ENCODE data around the gene IL11.
"Not testable (repeated sequence)": the region's sequence is repeated elsewhere in the genome, so short reads cannot be mapped to it uniquely, and the experiment has no call there.

Gene IL11

GRCh38 chr19:55370305-55370988, at the start of gene IL11:
IL11 (minus strand) TSS chr19:55370463; CDS start chr19:55370310, 153 bp downstream.
- DNase-seq = no peak

DNA sequence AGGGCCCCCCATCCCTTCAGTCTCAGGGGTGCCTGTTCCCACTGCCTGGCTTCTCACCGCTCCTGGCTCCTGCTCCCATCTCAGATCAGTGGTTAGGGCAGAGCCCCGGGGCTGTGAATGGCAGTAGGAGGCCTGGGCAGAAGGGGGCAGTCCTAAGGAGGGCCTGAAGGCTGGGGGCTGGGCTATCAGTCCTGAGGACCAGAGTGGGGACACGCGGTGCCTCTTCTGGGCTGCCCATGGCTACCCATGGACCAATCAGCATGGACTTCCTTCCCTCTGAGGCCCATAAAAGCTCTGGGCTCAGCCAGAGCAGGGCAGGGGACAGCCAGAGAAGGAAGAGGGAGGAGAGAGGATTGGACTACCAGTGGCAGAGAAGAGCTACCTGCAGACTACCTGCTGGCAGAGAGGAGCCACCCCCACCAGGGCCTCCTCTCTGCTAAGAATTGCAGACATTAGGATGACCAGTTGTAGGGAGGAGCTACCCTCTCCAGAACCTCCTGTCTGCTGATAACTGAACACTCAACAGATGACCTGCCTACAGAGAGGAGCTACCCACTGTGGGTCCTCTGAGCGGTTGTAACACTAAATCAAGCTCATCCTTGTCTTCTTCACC, 49.5 kb upstream of the IL11 start:
- no peak for DNase-seq

GRCh38 chr19:55419103-55419502, 48.8 kb upstream of the IL11 start:
- no peak for DNase-seq

DNA sequence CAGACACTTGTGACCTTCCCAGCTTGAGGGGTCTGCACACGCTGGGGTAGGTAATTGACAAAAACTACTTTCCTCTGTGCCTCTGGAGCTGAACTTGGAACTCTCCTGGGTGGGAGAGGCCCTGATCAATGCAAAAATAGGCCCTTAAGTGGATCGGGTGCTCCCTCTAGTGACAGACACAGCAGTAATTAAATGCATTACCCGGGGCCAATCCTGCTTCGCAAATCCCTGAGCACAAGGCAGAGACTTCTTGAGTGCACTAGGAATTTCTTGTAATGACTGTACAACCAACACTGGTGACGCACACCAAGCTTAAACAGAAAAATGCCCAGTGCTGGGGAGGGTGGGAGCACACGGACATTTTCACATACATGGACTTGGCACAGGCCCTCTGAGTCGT, 47.9 kb upstream of the IL11 start:
- peak; percentile 64 for DNase-seq

GRCh38 chr19:55410168-55410567, 39.9 kb upstream of the IL11 start:
- no peak for DNase-seq

DNA sequence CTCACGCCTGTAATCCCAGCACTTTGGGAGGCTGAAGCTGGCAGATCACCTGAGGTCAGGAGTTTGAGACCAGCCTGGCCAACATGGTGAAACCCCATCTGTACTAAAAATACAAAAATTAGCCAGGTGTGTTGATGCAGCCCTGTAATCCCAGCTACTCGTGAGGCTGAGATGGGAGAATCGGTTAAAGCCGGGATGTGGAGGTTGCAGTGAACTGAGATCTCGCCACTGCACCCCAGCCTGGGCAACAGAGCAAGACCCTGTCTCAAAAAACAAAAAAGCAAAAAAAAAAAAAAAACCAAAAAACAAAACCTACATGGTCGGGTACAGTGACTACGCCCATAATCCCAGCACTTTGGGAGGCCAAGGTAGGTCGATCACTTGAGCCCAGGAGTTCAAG, 38.9 kb upstream of the IL11 start:
- not testable (repeated sequence) for DNase-seq

DNA sequence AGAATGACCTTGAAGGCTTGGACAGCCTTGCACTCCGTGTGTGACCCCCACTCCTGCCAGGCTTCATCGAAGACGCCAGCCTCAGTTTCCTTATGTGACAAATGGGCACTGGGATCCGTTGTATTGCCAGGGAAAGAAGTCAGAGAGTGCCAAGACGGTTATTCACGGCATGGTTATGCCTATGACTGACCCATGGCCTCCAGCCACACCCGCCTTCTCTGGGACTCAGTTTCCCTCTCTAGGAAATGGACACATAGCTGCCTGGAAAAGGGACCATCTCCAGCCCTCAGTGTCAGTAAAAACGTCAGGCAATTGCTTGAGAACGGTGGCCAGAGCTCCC, 38.2 kb upstream of the IL11 start:
- no peak for DNase-seq

- DNase-seq = peak; percentile 99
Measured at GRCh38 chr19:55407800-55408532, 37.7 kb upstream of the IL11 start.

DNA sequence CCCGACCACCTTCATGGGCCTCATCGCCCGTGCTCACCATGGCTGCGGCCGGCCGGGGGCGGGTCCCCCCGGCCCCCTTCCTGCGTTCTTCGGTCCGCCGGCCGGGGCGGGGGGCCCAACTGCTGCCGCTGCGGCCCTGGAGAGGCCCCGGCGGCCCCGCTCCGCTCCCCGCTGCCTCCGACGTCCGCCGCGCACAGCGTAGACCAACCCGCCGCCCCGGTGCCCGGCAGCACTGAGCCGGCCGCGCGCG, 37.2 kb upstream of the IL11 start, which contains the start of gene UBE2S:
Gene UBE2S, minus strand, starts transcription at position 239 of the 250 bp plus-strand sequence. Its CDS starts 199 bp downstream, at position 40.
- not testable (repeated sequence) for DNase-seq

GRCh38 chr19:55406826-55407549, 36.7 kb upstream of the IL11 start:
- peak; percentile 26 for DNase-seq

DNA sequence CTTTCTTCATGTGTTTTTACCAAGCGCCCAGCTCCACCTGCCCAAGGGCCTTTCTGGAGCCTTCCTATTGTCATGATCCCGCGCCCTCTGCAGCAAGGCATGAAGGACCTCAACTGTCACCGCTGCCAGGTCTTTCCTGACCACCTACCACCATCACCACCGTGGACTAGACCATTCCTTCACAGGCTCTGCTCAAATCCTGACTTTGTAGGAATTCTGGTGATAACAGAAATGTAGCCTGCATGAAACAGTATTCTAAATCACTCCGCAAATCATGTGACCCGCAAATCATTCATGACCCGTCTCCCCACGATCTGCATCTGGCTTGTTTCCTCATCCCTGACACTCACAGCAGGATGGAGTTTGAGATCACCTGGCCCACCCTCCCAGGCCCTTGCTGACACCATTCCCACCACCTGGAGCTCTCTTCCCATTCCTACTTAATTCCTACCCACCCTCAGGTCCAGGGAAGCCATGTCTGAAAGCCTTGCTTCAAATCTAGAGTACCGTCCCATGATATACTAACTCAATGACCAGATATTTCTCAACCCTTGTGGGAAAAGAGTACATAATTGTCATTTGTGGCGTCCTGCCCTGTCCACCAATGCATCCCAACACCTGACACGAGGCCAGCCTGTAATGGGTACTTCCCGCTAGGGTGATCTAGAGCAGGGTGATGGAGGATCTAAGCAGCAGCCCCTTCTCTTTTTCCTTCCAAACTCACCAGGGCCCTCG, 36.0 kb upstream of the IL11 start:
- DNase-seq = no peak

DNA sequence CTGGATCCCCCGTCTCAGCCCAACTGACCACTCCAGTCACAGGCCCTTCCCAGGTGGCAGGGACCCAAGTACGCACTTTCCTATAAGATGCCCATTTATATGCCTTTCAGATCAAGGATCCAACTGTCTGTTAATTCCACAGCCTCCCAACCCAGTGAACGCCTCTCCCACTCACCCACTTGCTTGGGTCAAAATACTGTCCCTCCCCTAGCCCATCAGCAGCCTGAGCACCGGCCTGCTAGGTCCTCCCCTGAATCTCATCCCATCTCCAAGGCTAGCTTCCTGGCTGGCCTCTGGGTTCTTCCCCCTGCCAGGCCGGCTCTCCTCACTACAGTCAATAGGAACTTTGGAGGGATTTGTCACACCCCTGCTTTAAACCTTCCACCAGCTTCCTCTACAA, 35.4 kb upstream of the IL11 start:
- DNase-seq = no peak

DNA sequence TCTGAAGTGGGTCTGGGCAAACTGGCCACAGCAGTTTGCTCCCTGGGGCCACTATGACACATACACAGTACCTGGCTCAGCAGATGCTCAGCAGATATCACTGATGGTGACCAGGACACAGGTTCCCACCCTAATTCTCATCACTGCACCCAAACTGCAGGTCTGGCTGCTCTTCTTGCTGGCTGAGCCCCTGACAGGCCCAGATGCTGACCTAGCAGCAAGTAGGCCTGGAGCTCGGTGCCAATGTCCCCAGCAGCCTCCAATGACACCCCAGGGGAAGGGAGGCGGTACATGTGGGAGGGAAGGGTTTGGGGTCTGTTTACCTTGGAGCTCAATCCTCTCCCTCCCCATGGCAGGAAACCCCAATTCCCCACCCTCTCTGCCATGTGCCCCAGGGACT, 32.2 kb upstream of the IL11 start:
- no peak for DNase-seq

GRCh38 chr19:55401390-55401789, 31.1 kb upstream of the IL11 start:
- DNase-seq = not testable (repeated sequence)

DNA sequence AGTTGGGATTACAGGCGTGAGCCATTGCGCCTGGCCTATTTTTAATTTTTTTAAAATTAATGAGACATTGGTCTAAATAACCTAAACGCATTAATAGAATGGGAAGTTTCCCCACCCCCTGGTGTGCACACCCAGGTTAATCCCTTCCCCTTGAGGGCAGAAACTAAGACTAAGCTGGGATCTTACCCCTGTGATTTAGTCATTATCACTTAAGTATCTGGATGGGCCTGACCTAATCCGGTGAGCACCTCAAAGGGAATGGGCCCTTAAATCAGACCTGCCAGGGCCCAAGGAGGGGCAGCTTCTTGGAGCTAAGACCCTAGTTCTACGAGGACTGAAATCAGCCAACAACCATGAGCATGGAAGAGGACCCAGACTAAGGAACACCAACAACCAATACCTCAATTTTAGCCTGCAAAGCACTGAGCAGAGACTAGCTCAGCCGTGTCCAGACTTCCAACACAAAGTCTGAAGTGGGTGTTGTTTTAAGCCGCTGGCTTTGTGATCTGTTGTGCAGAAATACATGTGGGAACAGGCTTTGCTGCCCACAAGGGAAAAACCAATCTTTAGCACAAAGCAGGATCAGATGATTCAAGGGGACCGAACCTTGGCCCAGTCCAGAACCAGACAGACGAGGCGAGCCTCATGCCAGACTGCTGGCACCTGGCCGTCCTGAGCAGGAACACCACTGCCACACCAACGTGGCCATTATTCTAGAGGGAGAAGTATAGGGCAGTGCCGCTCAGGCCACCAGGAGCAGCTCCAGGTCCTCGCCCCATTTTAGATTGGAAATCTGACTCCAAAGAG, 30.2 kb upstream of the IL11 start:
- DNase-seq = no peak

- DNase-seq = peak; percentile 70
Measured at GRCh38 chr19:55398200-55398925, 28.1 kb upstream of the IL11 start.

GRCh38 chr19:55392820-55393761, 22.8 kb upstream of the IL11 start:
- no peak for DNase-seq

DNA sequence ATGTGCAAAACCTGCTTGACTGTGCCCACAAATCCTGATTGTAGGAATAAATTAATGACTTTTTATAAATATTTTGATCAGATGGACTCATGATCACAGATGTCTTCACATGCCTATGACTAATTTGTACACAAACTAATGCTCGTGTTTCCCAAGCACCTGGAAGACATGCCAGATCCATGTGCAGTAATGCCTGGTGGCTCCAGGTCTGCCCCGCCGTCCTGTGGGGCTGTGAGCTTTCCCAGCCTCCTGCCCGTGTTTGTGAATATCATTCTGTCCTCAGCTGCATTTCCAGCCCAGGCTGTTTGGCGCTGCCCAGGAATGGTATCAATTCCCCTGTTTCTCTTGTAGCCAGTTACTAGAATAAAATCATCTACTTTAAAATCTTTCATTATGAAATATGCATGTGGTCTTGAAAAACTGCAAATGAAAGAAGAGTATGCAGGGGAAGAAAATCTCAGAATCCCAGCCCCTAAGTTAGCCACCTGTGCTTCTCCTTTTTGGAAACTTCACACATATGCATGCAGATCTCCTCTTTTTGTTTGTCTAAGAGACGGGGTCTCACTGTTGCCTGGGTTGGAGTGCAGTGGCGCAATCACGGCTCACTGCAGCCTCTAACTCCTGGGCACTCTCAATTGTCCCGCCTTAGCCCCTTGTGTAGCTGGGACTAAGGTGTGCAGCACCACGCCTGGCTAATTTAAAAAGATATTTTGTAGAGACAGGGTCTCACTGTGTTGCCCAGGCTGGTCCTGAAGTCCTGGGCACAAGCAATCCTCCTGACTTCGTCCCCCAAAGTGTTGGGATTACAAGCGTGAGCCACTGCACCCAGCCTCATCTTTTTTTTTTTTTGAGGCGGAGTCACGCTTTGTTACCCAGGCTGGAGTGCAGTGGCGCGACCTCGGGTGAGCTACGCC, 21.7 kb upstream of the IL11 start:
- no peak for DNase-seq

DNA sequence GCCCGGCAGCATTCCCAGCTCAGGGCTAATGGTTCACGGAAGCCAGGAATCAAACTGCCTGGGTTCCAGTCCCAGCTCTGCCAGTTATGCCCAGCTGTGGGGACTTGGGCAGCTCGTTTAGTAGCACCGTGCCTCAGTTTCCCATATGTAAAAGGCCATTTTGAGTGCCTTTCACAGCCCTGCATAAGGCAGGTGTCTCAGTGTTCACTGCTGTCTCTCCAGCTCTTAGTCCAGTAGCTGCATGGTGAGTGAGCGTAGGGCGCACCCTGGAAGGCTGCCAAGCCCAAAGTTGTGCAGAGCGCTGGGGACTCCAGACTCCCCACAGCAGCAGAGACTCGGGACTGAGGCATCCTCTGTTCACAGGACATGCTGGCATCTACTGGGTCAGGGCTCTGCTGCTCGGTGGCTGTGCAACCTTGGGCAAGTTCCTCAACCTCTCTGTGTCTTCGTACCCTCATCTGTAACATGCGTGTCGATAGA, 21.0 kb upstream of the IL11 start:
- no peak for DNase-seq

Data from activated CD4-positive, alpha-beta T cell treated with anti-CD3 and anti-CD28 coated beads, Interleukin-10, Interleukin-2, amounts not matched to agents 100 ng/mL and 50 ng/mL, durations not matched to agents 16 hours and 8 hours (primary cell).